CD4-positive, alpha-beta T cell treated with Interleukin-10 for 1 hour (primary cell): ENCODE measurements around the gene TRAPPC2.
"Not testable (repeated sequence)": the region's sequence is repeated elsewhere in the genome, so short reads cannot be mapped to it uniquely, and the experiment has no call there.

Experiments
- DNase-seq: peaks from one replicate; pipeline ENCODE4 v3.0.0-alpha.2; 2020

TRAPPC2 gene

DNA sequence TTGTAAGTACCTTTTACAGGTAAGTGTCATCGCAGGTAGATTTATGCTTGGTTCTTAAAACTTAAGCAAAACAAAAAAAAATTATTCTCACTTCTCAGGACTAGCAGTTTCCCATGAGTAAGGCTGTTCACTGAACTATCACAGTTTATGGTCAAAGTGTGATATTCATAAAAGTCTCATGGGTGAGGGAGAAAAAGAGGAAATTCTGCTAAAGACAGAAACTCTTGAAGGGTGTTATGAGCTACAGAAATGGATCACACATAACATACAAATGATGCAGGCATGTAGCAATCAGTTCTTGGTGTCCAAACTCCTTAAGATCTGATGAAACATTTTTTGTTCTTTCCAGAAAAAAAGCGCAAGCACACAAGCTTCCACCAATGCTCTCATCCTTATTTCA is 37.0 kb downstream of the TRAPPC2 start:
- no peak for DNase-seq

GRCh38 chrX:13695601-13696115 is 38.8 kb downstream of the TRAPPC2 start:
- no peak for DNase-seq

DNA sequence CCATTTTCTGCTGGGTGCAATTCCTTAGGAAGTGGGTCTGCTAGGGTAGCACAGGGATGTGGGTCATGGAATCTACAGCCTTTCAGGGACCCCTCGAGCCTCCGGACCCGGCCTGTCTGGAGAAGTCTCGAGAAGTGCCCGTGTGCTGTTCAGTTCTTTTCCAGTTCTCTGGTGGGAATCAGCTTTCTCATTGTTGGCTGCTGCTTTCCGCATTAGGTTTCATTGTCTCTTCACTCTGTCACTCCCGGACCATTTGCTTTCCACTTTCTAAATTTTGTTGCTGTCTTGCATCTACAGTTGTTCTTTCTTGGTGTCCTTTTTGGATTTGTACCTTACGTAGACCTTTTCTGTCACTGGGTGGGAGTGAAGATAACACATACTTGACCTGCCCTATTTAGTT is 39.4 kb downstream of the TRAPPC2 start:
- no peak for DNase-seq

DNA sequence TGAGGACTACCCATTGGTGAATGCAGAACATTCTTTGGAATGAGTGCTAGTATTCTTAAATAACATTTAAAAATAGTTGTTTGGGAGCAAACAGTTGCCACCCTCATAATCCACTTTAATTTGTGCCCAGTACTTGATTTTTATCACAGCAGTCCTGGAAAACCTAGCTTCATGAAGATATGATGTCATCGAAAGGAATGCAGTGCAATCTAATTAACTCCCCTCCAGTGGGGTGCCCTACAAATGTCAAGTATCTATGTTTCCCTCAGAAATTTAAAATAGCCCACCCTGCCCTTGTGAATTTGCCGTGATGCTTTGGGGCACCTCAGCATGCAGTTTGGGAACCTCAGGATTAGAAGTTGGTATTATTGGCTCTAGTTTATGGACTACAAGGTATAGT is 40.1 kb downstream of the TRAPPC2 start:
- DNase-seq, result no peak

GRCh38 chrX:13693341-13693961 is 41.0 kb downstream of the TRAPPC2 start:
- DNase-seq, result no peak

DNA sequence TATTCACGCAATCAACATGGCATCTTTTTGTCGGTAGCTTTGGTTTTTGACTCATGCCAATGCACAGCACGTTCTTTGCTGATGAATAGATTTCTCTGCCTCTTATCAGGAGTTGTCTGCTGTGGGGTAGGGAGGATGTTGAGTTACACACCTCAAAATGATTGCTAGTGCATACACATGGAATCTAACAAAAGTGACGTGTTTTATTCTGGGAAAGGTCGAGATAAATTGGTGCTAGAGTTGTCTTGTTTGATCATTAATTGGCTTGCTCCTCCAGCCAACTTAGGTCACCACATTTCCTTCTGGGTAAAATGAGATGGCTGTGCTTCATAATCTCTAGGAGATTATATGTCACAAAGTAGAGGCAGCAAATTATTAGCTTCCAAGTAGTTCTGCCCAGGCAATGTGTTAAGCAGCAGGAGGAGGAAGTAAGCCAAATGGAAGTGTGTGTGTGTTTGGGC is 41.6 kb downstream of the TRAPPC2 start:
- no peak for DNase-seq

DNA sequence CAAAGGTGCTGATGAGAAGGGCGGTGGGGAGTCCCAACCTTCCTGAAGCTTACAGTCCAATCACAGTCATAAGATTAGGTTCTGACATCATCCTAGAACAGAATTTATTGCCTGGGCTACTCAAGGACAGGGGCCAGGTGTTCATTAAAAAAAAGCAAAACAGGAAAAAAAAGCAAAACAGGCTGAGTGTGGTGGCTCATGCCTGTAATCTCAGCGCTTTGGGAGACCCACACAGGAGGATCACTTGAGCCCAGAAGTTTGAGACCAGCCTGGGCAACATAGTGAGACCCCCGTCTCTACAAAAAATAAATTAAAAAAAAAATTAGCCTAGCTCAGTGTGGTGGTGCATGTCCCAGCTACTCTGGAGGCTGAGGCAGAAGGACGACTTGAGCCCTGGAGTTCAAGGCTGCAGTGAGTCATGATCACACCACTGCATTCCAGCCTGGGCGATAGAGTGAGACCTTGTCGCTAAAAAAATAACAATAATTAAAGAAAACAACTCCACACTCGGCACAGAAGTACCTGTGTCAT is 42.5 kb downstream of the TRAPPC2 start:
- DNase-seq, result no peak

GRCh38 chrX:13690836-13691235 is 43.6 kb downstream of the TRAPPC2 start:
- DNase-seq, result no peak

GRCh38 chrX:13689741-13690211 is 44.6 kb downstream of the TRAPPC2 start:
- no peak for DNase-seq

DNA sequence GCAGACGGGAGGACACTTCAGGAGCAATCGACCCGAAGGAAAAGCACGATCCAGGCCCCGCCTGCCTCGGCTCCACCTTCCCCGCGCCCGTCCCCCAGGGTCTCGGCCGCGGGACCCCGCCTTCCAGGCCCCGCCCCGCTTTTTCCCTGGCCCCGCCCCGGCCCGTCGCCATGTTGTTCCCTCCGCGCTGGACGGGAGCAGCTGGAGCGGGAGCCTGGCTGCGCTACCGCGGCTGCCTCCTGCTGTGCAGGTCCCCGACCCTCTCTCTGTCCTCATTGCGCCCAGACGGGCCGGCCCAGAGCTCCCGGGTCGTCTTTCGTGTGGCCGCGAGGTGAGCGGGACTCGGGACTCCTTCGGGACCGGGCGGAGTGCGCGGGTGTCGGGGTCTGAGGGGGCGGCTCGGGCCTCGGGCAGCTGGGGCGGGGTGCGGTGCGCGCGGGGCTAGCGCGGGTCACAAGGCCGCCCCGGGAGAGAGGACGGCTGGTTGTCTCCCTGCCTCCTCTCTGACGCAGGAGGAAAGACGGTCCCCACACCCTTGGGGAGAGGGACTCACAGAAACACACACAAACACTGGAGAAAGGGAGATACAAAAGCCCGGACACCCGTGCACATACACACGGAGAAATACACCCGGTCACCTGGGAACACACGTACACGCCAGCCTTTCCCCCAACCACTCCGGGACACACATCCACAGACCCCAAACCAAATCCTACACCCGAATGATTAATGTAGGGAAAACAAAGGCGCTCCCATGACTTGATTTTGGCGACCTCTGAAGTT is 45.3 kb downstream of the TRAPPC2 start, which contains the start of gene RAB9A:
Gene RAB9A, plus strand, starts transcription at position 171 of the 783 bp plus-strand sequence. CDS start 19,619 bp downstream, outside the sequence.
- peak; percentile 82 for DNase-seq

- no peak for DNase-seq
Measured at GRCh38 chrX:13688384-13688957, 45.9 kb downstream of the TRAPPC2 start.

- DNase-seq, result no peak
Measured at GRCh38 chrX:13687203-13687602, 47.2 kb downstream of the TRAPPC2 start.

- no peak for DNase-seq
Measured at GRCh38 chrX:13685126-13685763, 49.2 kb downstream of the TRAPPC2 start.

GRCh38 chrX:13684361-13684760 is 50.1 kb downstream of the TRAPPC2 start:
- no peak for DNase-seq

DNA sequence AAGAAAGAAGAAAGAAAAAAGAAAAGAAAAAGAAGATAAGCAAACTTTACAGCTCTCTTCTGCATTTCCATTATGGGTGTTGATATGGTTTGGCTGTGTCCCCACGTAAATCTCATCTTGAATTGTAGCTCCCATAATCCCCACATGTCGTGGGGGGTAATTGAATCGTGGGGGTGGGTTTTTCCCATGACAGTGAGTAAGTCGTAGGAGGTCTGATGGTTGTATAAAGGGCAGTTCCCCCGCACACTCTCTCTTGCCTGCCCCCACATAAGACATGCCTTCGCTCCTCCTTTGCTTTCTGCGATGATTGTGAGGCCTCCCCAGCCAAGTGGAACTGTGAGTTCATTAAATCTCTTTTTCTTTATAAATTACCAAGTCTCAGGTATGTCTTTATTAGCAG is 52.8 kb downstream of the TRAPPC2 start:
- DNase-seq, result no peak

- DNase-seq, result not testable (repeated sequence)
Measured at GRCh38 chrX:13679700-13680099, 54.7 kb downstream of the TRAPPC2 start.

DNA sequence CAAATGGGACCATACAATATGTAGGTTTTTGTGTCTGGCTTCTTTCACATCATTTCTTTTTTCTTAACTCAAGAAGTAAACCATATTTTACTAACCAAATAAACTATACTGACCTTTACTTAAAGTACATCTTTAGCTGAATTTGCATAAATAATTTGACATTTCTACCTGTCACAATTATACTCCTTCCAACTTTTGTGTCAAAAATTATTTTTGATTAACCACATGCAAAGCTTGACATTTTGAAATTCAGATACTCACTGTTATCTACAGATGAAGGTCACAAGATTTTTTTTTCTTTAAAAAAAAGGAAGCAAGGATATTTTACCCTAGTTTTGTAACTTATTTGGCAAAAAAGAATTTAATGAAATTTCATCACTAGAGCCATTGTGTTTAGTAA is 57.5 kb downstream of the TRAPPC2 start:
- DNase-seq, result no peak

DNA sequence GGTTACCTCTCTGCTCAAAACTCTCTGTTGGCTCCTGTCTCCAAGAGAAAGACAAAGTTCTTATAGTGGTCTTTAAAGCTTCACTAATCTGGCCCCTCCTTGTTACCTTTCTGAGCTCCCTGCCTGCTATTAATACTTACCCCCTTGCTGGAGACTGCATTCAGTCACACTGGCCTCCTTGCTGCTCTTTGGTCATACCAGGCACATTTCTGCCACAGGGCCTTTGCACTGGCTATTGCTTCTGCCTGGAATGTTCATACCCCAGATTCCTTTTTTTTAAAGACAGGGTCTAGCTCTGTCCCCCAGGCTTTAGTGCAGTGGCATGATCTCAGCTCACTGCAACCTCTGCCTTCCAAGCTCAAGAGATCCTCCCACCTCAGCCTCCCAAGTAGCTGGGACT is 61.4 kb downstream of the TRAPPC2 start:
- no peak for DNase-seq

GRCh38 chrX:13670197-13670596 is 64.2 kb downstream of the TRAPPC2 start:
- no peak for DNase-seq

DNA sequence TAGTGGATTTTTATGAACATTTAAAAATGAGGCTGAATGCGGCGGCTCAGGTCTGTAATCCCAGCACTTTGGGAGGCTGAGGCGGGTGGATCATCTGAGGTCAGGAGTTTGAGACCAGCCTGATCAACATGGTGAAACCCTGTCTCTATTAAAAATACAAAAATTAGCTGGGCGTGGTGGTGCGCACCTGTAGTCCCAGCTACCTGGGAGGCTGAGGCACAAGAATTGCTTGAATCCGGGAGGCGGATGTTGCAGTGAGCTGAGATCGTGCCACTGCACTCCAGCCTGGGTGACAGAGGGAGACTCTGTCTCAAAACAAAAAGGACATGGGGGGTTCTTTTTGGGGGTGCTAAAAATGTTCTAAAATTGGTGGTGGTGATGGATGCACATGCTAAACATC is 64.7 kb downstream of the TRAPPC2 start:
- DNase-seq, result not testable (repeated sequence)

GRCh38 chrX:13669246-13669737 is 65.1 kb downstream of the TRAPPC2 start:
- DNase-seq, result peak; percentile 71

DNA sequence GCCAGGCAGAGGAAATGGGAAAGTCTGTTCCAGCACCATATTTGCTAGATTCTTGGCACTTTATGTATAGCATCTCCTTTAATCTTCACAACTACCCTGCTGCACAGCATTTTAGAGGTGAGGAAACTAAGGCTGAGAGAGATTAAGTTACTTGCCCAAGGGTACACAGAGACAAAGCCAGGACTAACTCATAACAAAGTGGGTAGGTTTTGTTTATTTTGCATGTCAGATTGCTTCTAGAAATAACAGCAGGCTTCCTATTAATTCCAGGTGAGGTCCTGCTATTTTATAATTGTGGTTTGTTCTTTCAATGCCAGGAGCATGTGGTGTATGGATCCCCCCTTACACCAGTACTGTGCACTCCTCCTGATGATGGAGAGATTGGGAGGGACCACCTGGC is 66.5 kb downstream of the TRAPPC2 start:
- no peak for DNase-seq

- DNase-seq, result no peak
Measured at GRCh38 chrX:13666836-13667235, 67.6 kb downstream of the TRAPPC2 start.
